ENCODE measurements around the gene NKD1.

NKD1 gene

GRCh38 chr16:50653633-50654519, 105.7 kb downstream of the NKD1 start:
- DNase-seq, result no peak

DNA sequence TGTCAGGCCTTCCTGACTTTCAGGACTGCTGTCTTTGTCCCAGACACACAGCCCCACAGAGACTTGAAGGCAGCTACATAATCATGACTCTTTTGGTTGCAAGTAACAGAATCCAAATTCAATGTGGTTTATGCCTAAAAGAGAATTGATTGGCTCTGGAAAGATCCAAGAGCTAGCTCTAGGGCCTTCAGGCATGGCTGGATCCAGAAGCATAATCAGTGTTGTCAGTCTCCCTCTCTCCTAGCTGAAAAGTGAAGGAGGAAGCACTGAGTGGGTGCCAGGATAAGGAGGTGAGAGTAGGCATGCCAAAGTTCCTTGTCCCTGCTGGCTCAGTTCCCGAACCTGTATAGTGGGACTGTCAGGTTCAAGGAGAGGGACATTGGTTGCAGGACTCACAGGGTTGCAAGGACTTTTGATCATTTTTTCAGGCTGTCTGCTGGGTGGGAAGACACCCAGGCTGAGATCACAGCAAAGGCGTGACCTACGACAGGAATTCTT, 107.4 kb downstream of the NKD1 start:
- DNase-seq, result no peak

GRCh38 chr16:50657241-50657640, 109.0 kb downstream of the NKD1 start:
- no peak for DNase-seq

DNA sequence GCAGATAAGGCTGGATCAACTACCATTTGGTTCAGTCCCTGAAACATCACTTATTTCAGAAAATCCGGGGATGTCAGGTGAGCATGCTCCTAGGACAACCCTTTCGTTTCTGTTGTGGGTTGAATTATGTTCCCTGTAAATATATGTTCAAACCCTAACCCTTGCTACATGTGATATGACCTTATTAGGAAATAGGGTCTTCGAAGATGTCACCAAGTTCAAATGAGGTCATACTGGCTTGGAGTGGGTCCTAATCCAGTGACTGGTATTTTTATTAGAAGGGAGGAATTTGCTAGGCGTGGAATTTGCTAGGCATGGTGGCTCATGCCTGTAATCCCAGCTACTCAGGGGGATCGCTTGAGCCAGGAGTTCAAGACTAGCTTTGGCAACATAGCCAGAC, 111.6 kb downstream of the NKD1 start:
- DNase-seq, result no peak

DNA sequence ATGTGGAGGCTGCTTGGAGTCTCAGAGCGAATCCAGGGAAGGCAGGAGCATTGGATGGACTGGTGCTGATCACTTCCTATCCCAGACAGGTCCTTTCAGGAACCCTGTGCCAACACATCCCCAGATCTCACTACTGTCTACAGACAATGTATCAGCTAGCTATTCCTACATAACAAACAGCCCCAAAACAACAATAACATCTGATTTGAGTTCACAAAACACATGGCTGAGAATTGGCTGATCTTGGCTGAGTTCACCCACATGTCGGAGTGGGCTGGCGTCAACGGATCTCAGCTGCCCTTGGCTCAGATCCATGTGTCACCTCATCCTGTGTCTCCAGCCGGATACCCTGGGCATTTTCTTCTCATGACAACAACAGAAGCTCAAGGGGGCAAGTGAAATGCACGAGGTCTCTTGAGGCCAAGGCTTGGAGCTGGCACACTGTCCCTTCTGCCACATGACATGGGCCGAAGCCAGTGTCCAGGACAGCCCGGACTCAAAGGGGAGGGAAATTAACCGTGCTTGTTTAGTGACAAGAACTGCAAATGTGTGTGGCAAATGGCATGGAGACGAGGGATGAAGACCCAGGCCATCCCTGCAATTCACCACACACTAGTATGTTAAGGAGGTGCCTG, 114.2 kb downstream of the NKD1 start:
- DNase-seq, result no peak

DNA sequence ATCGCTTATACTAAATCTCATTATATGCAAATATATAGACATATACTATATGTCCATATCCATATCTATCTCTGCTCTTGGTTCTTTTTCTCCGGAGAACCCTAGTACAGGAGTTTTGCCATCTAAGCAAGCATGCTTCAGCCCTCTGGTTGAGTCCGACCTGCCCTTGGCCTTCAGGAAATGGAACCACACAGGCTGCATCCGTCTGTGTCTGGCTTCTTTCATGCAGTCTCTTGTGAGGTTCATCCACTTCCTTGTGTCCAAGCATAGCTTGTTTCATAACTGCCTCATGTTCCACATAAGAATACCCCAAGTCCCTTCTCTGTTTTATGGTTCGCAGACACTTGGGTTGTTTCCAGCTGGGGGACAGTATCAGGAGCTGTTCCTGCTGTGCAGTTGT, 116.1 kb downstream of the NKD1 start:
- DNase-seq, result no peak

GRCh38 chr16:50665128-50665878, 117.1 kb downstream of the NKD1 start:
- DNase-seq, result peak; percentile 66

GRCh38 chr16:50666658-50667496, 118.7 kb downstream of the NKD1 start:
- DNase-seq, result no peak

- no peak for DNase-seq
Observed at GRCh38 chr16:50667497-50668367, 119.5 kb downstream of the NKD1 start.

GRCh38 chr16:50668368-50669008, 120.3 kb downstream of the NKD1 start:
- DNase-seq, result no peak

DNA sequence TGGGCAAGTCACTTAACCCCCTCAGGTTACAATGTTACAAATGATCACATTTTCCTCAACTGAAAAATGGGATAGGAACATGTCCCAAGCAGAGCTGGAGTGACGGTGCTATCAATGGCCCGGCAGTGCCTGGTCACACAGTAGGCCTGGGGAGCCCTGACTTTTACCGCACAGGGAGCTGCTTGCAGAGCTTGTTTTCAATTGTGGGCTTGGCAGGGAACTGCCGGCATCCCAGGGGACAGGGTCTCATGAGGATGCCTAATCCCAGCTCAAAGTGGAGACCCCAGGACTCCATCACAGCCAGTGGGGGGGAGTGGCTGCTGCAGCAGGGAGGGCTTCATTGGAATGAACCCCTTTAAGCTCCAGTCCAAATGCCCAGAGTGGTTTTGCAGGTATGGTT, 121.5 kb downstream of the NKD1 start:
- no peak for DNase-seq

DNA sequence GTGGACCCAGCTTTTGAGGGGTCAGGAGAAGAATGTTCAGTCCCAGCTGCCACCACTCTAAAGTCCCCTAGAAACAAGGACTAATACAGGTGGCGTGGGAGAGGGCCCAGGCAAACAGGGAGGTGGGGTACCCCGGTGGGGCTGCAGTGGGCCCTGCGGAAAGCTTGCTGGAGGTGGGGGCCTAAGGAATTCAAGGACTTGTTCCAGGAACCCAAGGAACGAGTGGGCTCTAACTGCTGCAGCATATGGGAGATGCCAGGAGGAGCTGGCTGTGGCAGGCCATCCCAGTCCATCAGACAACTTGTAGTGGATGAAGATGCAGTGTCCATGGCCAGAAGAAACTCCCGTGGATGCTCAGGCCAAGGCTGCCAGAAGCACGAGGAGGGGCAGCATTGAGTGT, 122.3 kb downstream of the NKD1 start:
- no peak for DNase-seq

- peak; percentile 33 for DNase-seq
Observed at GRCh38 chr16:50671644-50672260, 123.6 kb downstream of the NKD1 start.

DNA sequence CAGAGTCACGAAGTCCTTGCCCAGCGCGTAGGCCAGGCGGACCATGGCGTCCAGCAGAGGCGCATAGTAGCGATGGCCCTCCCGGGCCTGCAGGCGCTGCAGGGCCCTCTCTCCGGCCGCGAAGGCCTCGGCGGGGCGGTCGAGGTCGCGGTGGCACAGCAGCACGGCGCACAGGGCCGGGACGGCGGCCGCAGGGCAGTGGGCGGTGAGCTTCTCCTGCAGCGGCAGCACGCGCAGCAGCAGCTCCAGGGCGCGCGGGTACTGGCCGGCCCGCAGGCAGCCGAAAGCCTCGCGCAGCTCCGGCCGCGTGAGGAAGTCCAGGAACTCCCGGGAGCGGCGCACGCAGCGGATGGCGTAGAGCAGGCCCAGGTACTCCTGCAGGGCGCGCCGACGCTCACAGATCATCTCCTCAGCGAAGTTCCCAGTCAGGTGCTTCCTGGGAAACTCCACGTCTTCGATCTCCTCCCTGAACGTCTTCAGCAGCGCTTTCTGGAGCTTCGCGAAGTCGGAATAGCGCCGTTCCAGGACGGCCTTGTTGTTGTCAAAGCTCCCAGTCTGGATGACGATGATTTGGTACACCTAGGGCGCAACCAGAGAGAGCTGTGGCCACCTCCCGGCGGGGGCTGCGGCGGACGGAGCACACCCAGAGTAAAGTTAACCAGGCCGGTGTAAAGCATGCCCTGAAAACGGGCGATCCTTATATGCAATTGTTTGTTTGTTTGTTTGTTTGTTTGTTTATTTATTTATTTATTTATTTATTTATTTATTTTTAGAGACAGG, 125.5 kb downstream of the NKD1 start:
- no peak for DNase-seq

GRCh38 chr16:50674831-50675230, 126.6 kb downstream of the NKD1 start:
- DNase-seq, result no peak

GRCh38 chr16:50675686-50676610, 127.8 kb downstream of the NKD1 start:
- no peak for DNase-seq

- DNase-seq, result no peak
Observed at GRCh38 chr16:50676684-50677225, 128.6 kb downstream of the NKD1 start.

- DNase-seq, result no peak
Observed at GRCh38 chr16:50677351-50677750, 129.2 kb downstream of the NKD1 start.

All from fibroblast of skin of right biceps (primary cell).